ENCODE data around the gene PPP1R13B. TPM values are rescaled to one million over a fixed set of nuclear protein-coding genes. Genes with fewer than 3 reads are reported as not detected.

Gene PPP1R13B
- total RNA-seq, 1 donor from 2014 or later = 53.0 TPM

DNA sequence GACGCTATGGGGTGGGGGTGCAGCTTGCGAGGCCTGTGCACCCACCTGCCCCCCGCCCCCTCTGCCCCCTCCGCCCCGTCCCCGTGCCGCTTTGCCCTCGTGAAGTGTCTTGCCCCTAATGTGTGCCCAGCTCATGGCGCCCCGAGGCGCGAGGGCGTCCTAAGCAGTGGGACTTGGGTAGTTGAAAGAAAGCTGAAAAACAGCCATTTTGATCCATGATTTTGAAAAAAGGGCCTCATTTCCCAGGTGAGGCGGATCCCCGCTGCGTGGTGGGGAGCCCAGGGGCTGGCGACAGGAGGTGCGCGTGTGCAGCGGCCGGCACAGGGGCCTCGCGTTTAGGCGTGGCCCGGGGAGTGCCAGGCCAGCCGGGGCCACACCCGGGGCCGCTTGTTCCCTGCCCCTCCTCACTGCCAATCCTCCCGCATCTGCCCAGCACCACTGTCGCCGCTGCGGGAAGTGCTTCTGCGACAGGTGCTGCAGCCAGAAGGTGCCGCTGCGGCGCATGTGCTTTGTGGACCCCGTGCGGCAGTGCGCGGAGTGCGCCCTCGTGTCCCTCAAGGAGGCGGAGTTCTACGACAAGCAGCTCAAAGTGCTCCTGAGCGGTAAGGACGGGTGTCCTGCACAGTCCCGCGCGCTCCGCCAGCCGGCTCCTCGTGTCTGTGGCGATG lies 119.9 kb downstream of the PPP1R13B start:
- TF ChIP-seq, protein P1, sequence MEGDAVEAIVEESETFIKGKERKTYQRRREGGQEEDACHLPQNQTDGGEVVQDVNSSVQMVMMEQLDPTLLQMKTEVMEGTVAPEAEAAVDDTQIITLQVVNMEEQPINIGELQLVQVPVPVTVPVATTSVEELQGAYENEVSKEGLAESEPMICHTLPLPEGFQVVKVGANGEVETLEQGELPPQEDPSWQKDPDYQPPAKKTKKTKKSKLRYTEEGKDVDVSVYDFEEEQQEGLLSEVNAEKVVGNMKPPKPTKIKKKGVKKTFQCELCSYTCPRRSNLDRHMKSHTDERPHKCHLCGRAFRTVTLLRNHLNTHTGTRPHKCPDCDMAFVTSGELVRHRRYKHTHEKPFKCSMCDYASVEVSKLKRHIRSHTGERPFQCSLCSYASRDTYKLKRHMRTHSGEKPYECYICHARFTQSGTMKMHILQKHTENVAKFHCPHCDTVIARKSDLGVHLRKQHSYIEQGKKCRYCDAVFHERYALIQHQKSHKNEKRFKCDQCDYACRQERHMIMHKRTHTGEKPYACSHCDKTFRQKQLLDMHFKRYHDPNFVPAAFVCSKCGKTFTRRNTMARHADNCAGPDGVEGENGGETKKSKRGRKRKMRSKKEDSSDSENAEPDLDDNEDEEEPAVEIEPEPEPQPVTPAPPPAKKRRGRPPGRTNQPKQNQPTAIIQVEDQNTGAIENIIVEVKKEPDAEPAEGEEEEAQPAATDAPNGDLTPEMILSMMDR (IDR thresholded peaks at IDR 0.05; ENCODE audit: unreplicated experiment) = no peak
- peaks cover 10% of the 10 kb centered on the region for H3K36me3 Mint-ChIP-seq
- no peaks in the 10 kb centered on the region for H3K27me3 Mint-ChIP-seq (ENCODE audit: low read depth)
- H3K4me1 Mint-ChIP-seq = no peaks in the 10 kb centered on the region
- no peak for DNase-seq (ENCODE audit: low spot score in 2 of 2, unreplicated experiment in 2 of 2)
- no peak overlapping the region for H3K27ac Mint-ChIP-seq
- H3K4me3 Mint-ChIP-seq = no peak overlapping the region
- H3K9me3 Mint-ChIP-seq = no peaks in the 10 kb centered on the region

DNA sequence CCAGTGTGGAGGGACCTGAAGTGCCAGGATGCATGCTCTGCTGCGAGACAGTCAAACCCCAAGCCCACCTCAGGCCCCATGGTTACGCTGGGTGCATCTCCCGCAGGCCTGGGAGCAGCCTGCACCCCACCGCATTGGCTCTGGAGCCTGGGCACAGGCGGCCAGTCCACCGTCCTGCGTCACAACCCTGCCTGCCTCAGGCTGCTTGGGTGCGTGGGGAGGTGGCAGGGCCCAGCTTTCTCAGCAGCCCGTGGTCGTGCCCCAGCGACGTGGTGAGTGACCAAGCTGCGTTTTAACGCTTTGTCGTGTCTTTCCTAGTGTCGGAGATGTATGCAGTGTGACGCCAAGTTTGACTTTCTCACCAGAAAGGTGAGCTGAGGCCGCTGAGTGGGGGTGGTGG lies 120.9 kb downstream of the PPP1R13B start:
- H3K9me3 Mint-ChIP-seq = no peaks in the 10 kb centered on the region
- H3K27me3 Mint-ChIP-seq (ENCODE audit: low read depth) = no peaks in the 10 kb centered on the region
- no peak overlapping the region for H3K27ac Mint-ChIP-seq
- peaks cover 10% of the 10 kb centered on the region for H3K36me3 Mint-ChIP-seq
- TF ChIP-seq, protein P1 (IDR thresholded peaks at IDR 0.05; ENCODE audit: unreplicated experiment) = no peak
- no peak overlapping the region for H3K4me3 Mint-ChIP-seq
- no peak for DNase-seq (ENCODE audit: low spot score in 2 of 2, unreplicated experiment in 2 of 2)
- H3K4me1 Mint-ChIP-seq = no peaks in the 10 kb centered on the region

DNA sequence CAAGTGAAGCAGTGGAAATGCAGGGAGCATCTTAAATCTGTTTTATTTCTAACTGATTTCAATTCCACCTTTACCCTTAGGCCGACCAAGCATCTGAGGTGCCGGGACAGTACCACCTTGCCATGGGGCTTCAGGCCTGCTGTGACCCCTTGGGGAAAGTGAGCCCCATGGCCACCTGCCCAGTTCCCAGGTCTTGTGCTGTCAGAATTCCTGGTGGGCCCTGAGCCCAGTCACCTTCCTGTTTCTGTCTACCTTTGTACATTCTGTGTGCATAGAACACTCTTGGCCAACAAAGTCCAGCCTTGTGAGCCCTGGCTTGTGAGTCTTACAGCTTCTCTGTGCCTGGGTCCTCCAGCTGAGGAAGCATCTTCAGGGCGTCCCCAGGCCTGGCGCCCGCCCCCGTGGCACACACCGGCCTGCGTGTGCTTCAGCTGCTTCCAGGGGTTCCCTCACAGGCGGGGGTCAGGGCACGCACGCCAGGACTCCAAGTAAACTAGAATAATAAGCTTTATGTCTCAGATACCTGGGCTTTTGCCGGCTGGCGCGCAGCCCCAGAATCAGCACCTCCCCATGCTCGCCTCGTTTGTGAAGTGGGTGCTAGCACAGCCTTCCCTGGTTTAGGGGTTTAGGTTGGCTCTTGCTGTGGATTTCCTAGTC lies 121.5 kb downstream of the PPP1R13B start:
- Mint-ChIP-seq H3K9me3 (no peaks in the 10 kb centered on the region), H3K27me3 (ENCODE audit: low read depth) (no peaks in the 10 kb centered on the region), H3K36me3 (peaks cover 10% of the 10 kb centered on the region), H3K27ac (no peak overlapping the region), H3K4me3 (no peak overlapping the region), H3K4me1 (no peaks in the 10 kb centered on the region)
- TF ChIP-seq, protein P1 (IDR thresholded peaks at IDR 0.05; ENCODE audit: unreplicated experiment) = no peak
- no peak for DNase-seq (ENCODE audit: low spot score in 2 of 2, unreplicated experiment in 2 of 2)

DNA sequence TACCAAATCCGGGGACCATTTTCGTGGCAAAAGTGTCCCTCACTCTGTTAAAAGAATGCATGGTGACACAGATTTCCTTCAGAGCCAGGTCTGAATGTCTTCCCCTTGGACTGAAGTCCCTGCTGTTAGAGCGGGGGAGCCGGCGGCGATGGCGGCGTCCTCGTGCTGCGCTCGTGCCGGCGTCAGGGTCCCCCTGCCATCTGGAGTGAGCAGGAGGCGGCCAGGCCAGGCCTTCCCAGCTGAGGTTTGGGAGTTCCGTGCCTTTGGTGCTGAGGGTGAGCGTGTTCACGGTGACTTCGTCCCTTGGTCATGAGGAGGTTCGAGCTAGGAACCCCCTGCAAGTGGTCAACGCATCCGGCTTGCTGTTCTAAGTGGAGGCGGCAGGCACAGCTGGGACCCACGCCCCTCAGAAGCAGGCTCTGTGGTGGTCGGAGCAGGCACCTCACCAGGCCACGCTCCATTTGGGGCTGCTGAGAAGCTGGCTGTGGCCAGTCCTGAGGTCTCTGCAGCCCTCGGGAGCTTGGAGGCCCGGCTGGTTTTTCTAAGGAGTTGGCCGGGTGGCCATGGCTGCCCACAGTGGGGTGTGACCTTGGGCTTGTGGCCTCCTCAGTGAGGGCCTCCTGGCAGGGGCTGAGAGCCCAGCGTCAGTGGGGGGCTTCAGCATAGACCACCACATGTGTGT lies 122.2 kb downstream of the PPP1R13B start:
- no peak overlapping the region for H3K4me3 Mint-ChIP-seq
- no peaks in the 10 kb centered on the region for H3K27me3 Mint-ChIP-seq (ENCODE audit: low read depth)
- DNase-seq (ENCODE audit: low spot score in 2 of 2, unreplicated experiment in 2 of 2) = no peak
- no peaks in the 10 kb centered on the region for H3K9me3 Mint-ChIP-seq
- no peak overlapping the region for H3K27ac Mint-ChIP-seq
- H3K4me1 Mint-ChIP-seq = no peaks in the 10 kb centered on the region
- TF ChIP-seq, protein P1 (IDR thresholded peaks at IDR 0.05; ENCODE audit: unreplicated experiment) = no peak
- H3K36me3 Mint-ChIP-seq = peaks cover 10% of the 10 kb centered on the region

DNA sequence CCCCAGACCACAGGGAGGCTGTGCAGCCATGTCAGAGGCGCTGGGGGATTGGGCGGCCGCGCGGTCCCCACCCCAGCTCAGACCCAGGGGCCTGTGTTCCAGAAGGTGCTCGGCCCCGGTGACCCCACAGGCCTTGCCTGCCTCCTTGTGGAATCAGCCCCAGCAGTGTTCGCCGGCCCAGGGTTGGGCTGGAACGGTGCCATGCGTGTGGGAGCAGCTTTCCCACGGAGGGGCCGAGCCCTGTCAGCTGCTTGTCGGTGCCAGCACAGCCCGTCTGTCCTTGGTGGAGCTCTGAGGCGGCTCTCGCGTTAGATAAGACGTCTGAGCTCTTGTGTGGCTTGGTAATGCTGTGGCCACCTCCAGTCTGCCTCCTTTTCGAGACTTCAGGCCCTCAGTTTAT lies 123.3 kb downstream of the PPP1R13B start:
- Mint-ChIP-seq H3K4me1 (peaks cover 3% of the 10 kb centered on the region), H3K27ac (no peak overlapping the region), H3K36me3 (peaks cover 10% of the 10 kb centered on the region), H3K27me3 (ENCODE audit: low read depth) (no peaks in the 10 kb centered on the region), H3K4me3 (no peak overlapping the region), H3K9me3 (no peaks in the 10 kb centered on the region)
- DNase-seq (ENCODE audit: low spot score in 2 of 2, unreplicated experiment in 2 of 2) = no peak
- TF ChIP-seq, protein P1 (IDR thresholded peaks at IDR 0.05; ENCODE audit: unreplicated experiment) = no peak

Data from mesothelial cell of epicardium (in vitro differentiated cells).